ACC112 (cell line): ENCODE results near the gene LRRC58.
"Not testable (repeated sequence)": the region's sequence is repeated elsewhere in the genome, so short reads cannot be mapped to it uniquely, and the experiment has no call there.

Source experiments
- H2AFZ ChIP-seq: fragments of 200-600 bp; sonication (generic); one replicate; pipeline ENCODE4 v1.6.0; 2017; ENCODE audit warnings: antibody characterized with exemption, low read length; ENCODE audit not compliant: unreplicated experiment
- H3K27ac ChIP-seq: fragments of 200-600 bp; sonication (generic); 2 replicates; pipeline ENCODE4 v1.5.1; 2014; ENCODE audit warnings: low read depth, mild to moderate bottlenecking, antibody characterized with exemption, low read length, moderate library complexity
- H3K27me3 ChIP-seq: fragments of 200-600 bp; sonication (generic); 2 replicates; pipeline ENCODE4 v1.6.1; 2014; ENCODE audit warnings: mild to moderate bottlenecking, antibody characterized with exemption, low read length, moderate library complexity, mixed read lengths; ENCODE audit not compliant: insufficient read depth
- H3K36me3 ChIP-seq: fragments of 200-600 bp; sonication (generic); 2 replicates; pipeline ENCODE4 v1.6.1; 2016; ENCODE audit warnings: mild to moderate bottlenecking, antibody characterized with exemption, low read length, moderate library complexity, mixed read lengths; ENCODE audit not compliant: insufficient read depth
- H3K4me1 ChIP-seq: fragments of 200-600 bp; sonication (generic); one replicate; pipeline ENCODE4 v1.6.1; 2016; ENCODE audit warnings: low read length, mixed read lengths; ENCODE audit not compliant: insufficient read depth, unreplicated experiment, control insufficient read depth
- H3K4me3 ChIP-seq: fragments of 200-600 bp; sonication (generic); 2 replicates; pipeline ENCODE4 v1.5.1; 2014; ENCODE audit warnings: mild to moderate bottlenecking, low read depth, low read length
- H3K79me2 ChIP-seq: fragments of 200-600 bp; sonication (generic); one replicate; pipeline ENCODE4 v1.6.0; 2016; ENCODE audit warnings: low read length; ENCODE audit not compliant: control insufficient read depth, unreplicated experiment, insufficient read depth

The LRRC58 gene

DNA sequence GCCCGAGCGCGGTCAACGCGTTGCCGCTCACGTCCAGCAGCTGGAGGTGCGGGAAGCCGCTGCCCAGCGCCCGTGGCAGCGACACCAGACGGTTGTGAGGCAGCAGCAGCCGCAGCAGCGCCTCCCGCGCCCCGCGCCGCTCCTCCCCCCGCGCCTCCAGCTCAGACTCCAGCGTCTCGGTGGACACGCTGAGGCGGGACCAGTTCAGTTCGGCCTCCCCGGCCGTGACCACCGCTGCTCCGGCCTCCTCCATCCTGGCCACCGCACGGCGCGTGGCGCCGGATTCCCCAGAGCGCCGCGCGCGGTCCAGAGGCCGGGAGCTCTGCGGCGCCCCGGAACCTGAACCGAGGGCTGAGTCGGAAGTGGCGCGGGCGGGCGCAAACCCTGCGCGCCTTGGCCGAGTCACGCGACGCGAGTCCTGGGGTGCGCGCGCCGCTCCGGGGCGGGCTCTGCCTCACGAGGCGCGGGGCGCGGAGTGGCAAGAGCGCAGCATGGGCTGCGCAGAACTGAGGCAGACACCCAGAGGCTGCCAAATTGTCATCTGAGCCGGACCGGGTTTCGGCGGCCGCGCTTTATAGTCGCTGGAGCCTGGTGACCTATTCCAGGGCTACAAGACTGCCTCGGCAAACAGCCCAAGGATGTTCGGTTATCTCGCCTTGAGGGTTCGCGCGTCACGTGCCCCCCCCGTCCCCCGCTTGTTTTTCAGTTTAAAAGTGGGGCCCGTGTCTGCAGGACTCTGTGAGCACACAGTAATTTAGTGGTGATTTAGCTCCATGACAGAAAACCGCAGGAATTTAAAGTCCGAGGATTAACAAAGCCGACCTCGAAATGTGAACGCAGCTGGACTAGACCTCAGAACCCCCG lies at the start of gene LRRC58:
LRRC58 (minus strand) TSS at position 364 of the 864 bp plus-strand sequence; CDS start at position 253, 111 bp downstream.
- Histone ChIP-seq H3K79me2 (peaks cover 48% of the 10 kb centered on the region), H2AFZ (peak within 1 kb of the TSS; percentile 95), H3K4me3 (peak within 1 kb of the TSS; percentile 99), H3K36me3 (0 out of 2 replicates have a peak, but pooled peaks cover 9% of the 10 kb centered on the region), H3K27ac (peak within 1 kb of the TSS; percentile 77), H3K4me1 (peaks cover 28% of the 10 kb centered on the region), H3K27me3 (no peaks in the 10 kb centered on the region)

DNA sequence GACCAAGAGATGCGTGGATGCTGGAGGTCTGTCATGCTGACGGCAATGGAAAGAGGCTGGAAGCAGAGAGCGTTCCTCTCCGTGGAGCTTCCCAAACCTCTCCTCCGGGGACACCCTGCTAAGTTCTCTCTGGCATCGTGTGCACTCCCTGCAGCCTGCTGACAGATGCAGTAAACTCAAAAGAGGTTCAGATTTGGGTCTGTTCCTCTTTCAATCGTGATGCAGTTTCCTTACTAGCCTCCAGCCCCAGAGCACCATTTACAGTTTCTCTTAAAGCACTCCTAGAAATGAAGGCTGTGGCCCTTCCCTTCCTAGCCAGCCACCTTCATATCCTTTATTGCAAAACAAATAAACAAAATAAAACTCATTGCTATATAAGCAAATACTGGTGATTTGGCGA lies 47.3 kb upstream of the LRRC58 start:
- peaks cover 69% of the 10 kb centered on the region for H3K36me3 ChIP-seq
- no peaks in the 10 kb centered on the region for H3K4me1 ChIP-seq

DNA sequence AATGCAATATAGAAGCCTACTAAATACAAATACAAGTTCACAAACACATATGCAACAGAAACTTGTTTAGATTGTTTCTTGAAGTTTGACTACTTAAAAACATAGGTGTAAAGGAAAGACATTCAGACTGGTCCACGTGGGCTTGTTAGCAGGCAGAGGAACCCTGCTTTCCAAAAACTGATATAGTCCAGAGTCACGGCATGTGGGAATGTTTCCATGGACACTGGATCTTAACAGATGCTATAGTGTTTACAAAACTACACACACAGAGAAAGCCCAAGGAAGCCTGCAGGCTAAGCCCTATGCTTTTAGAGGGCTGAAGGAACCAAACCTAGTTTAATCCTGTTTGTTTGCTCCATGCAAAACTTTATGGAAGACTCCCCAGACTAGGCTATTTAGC lies 45.2 kb upstream of the LRRC58 start:
- no peak overlapping the region for H2AFZ ChIP-seq
- H3K36me3 ChIP-seq: peaks cover 49% of the 10 kb centered on the region
- H3K27me3 ChIP-seq: no peaks in the 10 kb centered on the region
- H3K27ac ChIP-seq: no peak overlapping the region
- H3K4me1 ChIP-seq: no peaks in the 10 kb centered on the region
- no peaks in the 10 kb centered on the region for H3K79me2 ChIP-seq
- no peak overlapping the region for H3K4me3 ChIP-seq

More for the DNA sequence above, 47.3 kb upstream of the LRRC58 start:
- no peak overlapping the region for H3K27ac ChIP-seq
- no peak overlapping the region for H2AFZ ChIP-seq
- H3K79me2 ChIP-seq: no peaks in the 10 kb centered on the region
- no peak overlapping the region for H3K4me3 ChIP-seq
- no peaks in the 10 kb centered on the region for H3K27me3 ChIP-seq

DNA sequence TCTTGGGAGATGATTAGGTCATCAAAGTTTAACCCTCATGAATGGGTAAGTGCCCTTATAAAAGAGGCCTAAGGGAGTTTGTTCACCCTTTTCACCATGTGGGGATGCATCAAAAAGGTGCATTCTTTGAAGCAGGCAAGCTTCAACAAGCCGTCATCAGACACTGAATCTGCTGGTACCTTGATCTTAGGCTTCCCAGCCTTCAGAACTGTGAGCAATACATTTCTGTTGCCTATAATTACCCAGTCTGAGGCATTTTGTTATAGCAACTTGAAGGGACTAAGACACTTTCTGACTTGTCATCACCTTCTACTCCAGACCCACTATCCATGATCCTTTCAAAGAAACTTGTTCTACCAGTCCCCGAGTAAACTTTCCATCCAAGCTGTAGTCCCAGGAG lies 44.6 kb upstream of the LRRC58 start:
- no peak overlapping the region for H3K27ac ChIP-seq

DNA sequence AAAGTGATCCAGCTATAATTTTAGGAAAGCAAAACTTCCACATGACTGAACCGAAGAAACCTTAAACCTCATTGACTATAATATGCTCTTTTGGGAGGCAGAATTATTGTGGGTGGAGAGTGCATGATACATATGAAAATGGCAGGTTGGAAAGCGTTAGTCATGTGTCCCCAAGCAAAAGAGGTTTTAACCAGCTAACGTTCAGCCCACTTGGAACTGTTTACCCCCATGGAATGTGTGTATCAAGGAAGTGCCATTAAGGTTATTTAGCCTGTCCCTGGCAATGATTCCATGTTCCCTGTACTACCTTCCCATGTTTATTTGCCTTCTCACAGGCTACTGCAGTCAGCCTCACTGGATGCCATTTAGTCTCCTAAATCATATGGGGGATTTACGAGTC lies 44.1 kb upstream of the LRRC58 start:
- Histone ChIP-seq H3K27ac (no peak overlapping the region), H3K4me3 (no peak overlapping the region), H3K27me3 (no peaks in the 10 kb centered on the region), H2AFZ (no peak overlapping the region), H3K4me1 (no peaks in the 10 kb centered on the region), H3K79me2 (no peaks in the 10 kb centered on the region), H3K36me3 (peaks cover 39% of the 10 kb centered on the region)

More for the DNA sequence above, 44.6 kb upstream of the LRRC58 start:
- peaks cover 43% of the 10 kb centered on the region for H3K36me3 ChIP-seq
- H3K4me1 ChIP-seq: no peaks in the 10 kb centered on the region
- no peaks in the 10 kb centered on the region for H3K79me2 ChIP-seq
- no peak overlapping the region for H3K4me3 ChIP-seq
- H2AFZ ChIP-seq: no peak overlapping the region
- H3K27me3 ChIP-seq: no peaks in the 10 kb centered on the region

DNA sequence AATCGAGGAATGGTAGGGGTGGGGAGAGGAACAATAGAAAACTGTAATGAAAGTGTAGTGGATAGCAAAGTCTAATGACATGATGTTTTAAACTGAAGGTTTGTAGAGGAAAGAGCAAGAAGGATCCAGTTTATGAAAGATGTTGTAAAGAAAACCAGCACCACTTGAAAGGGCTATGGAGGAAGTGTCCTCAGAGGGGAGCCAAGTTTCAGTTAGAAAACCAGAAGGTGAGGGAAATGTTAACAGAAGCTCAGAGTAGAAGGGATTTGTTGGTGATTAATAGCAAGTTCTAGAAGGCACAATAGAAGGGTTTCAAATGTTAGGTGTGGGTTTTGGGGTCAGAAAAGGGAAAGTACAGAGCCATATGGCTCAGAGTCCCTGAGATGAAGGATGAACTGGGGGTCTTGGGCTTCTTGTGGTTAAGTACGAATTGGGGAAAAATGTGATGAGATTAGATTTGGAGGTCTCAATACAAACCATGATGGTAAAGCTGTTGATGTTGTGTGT lies 33.8 kb upstream of the LRRC58 start:
- H3K4me3 ChIP-seq: no peak overlapping the region
- peaks cover 10% of the 10 kb centered on the region for H3K27me3 ChIP-seq
- no peaks in the 10 kb centered on the region for H3K79me2 ChIP-seq
- H2AFZ ChIP-seq: no peak overlapping the region
- no peaks in the 10 kb centered on the region for H3K36me3 ChIP-seq
- no peaks in the 10 kb centered on the region for H3K4me1 ChIP-seq
- H3K27ac ChIP-seq: no peak overlapping the region

DNA sequence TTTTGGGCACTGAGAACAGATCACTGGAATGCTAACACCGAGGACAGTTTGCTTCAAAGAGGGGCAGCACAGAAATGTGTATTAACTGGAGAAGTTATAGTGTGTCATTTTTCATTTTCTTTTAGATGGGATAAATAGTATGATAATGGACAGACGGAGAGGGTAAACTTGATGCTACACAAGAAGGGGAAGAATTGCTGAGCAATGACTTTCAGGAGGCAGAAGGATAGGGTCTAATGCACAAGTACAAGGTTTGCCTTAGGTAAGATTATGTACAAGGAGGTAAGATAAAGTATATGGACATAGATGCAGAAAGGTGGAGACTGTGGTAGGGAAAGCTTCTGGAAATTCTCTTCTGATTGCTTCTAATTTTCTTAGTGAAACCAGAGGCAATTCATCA lies 32.3 kb upstream of the LRRC58 start:
- no peaks in the 10 kb centered on the region for H3K36me3 ChIP-seq

DNA sequence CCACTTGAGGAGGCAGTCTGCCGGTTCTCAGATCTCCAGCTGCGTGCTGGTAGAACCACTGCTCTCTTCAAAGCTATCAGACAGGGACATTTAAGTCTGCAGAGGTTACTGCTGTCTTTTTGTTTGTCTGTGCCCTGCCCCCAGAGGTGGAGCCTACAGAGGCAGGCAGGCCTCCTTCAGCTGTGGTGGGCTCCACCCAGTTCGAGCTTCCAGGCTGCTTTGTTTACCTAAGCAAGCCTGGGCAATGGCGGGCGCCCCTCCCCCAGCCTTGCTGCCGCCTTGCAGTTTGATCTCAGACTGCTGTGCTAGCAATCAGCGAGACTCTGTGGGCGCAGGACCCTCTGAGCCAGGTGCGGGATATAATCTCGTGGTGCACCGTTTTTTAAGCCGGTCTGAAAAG lies 28.8 kb upstream of the LRRC58 start:
- H2AFZ ChIP-seq, H3K27ac ChIP-seq, H3K27me3 ChIP-seq, H3K36me3 ChIP-seq, H3K4me1 ChIP-seq, H3K4me3 ChIP-seq, H3K79me2 ChIP-seq: not testable (repeated sequence)

More for the DNA sequence above, 32.3 kb upstream of the LRRC58 start:
- Histone ChIP-seq H3K27me3 (peaks cover 10% of the 10 kb centered on the region), H3K27ac (no peak overlapping the region), H3K79me2 (no peaks in the 10 kb centered on the region), H3K4me1 (no peaks in the 10 kb centered on the region), H2AFZ (no peak overlapping the region), H3K4me3 (no peak overlapping the region)

DNA sequence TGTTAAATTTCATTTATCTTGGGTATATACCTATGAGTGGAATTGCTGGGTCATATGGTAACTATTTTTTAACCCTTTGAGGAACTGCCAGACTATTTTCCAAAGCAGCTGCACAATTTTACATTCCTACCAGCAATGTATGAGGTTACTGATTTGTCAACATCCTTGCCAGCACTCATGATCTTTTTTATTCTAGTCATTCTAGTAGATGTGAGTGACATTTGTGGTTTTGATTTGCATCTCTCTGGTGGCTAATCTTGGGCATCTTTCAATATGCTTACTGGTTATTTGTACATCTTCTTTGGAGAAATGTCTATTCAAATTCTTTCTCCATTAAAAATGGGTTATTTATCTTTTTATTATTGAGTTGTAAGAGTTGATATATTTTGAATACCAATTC lies 21.3 kb upstream of the LRRC58 start:
- Histone ChIP-seq H3K27ac (no peak overlapping the region), H3K36me3 (no peaks in the 10 kb centered on the region), H3K4me1 (no peaks in the 10 kb centered on the region), H3K27me3 (peaks cover 9% of the 10 kb centered on the region; the same call in 1 of the 2 replicates), H3K4me3 (no peak overlapping the region), H3K79me2 (no peaks in the 10 kb centered on the region), H2AFZ (no peak overlapping the region)

DNA sequence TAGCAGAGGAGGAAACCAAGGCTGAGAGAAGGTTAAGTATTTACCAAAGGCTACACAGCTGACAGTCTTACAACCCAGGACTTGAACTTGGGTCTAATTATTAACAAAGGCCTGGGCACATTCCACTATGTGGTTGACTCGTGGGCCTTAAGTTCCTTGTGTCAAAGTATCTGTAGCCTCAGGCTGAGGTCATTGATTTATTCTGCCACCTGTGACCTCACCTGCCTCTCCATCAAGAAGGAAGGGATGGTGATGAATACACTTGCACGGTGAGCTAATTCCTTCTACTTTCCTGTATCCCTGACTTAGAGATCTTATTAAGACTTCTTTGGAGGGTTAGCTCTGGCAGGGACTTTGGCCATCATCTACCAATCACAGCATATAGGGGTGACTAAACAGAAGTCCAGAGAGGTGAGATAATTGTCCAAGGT lies 19.9 kb upstream of the LRRC58 start:
- no peaks in the 10 kb centered on the region for H3K79me2 ChIP-seq
- H3K4me3 ChIP-seq: no peak overlapping the region
- H3K27ac ChIP-seq: no peak overlapping the region
- H2AFZ ChIP-seq: no peak overlapping the region
- peaks cover 9% of the 10 kb centered on the region; the same call in 1 of the 2 replicates for H3K27me3 ChIP-seq
- no peaks in the 10 kb centered on the region for H3K36me3 ChIP-seq
- H3K4me1 ChIP-seq: peaks cover 6% of the 10 kb centered on the region

DNA sequence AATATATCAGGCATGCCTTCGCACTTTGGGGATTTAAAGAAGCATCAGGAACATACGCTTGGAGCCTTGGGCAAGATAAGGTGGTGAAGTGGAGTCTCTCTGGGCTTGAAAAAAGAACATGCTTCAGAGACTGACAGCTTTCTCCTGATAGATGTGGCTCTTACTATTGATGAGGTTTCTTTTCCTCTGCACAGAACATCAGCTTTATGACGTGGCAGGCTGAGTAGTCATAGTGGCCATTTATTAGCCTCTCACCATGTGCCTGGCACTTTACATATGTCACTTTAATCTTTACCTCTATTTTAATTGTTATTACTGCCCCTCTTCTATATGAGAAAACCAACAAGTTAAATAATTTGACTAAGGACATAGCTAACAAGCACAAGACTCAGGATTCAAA lies 19.0 kb upstream of the LRRC58 start:
- peaks cover 9% of the 10 kb centered on the region; the same call in 1 of the 2 replicates for H3K27me3 ChIP-seq

More for the DNA sequence above, 19.0 kb upstream of the LRRC58 start:
- peaks cover 6% of the 10 kb centered on the region for H3K4me1 ChIP-seq
- H3K79me2 ChIP-seq: no peaks in the 10 kb centered on the region
- no peak overlapping the region for H3K4me3 ChIP-seq
- H2AFZ ChIP-seq: no peak overlapping the region
- no peaks in the 10 kb centered on the region for H3K36me3 ChIP-seq
- H3K27ac ChIP-seq: no peak overlapping the region
